ENCODE measurements around the gene OSBPL8. TPM values are rescaled to one million over a fixed set of nuclear protein-coding genes. Genes with fewer than 3 reads are reported as not detected.

The OSBPL8 gene
- total RNA-seq, 1 experiment from 2014 or later = 81.7 TPM

DNA sequence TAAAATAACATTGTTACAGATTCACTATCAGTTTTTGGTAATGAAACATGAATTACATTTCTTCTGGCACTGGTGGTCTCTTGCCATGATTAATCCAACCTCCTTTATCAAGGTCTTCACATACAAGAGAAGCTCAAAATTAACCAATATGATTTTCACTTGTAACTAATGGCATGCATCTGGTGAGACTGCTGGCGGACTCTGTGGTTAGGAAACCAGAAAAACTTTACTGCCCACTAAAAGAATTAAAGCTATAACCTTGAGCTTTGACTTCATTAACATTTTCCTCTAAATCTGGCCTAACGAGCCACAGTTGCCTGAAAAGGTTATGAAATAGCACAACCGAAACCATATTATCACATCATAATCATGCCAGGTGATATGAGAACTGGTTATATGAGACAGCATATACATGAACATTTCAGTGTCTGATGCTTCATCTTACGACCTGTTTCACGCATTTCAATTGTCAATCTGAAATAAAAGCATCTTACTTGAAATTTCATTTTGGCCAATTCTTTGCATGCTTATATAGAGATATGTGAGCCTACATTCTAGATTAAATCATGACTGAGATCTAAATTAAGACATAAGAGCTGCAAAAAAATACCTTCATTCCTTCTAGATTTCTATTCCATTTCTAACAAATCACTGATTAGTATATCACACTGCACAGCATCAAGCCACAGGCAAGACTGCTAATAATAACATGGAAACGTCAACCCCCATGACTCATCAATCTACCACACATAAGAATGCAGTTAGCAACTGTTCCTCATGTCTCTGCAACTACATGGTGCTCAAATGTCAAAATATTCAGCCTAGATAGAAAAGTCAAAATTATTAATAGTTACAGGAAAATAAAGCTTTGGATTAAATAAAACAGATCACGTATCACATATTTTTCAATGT, 89.3 kb downstream of the OSBPL8 start (continued):
- TF ChIP-seq, protein P1, sequence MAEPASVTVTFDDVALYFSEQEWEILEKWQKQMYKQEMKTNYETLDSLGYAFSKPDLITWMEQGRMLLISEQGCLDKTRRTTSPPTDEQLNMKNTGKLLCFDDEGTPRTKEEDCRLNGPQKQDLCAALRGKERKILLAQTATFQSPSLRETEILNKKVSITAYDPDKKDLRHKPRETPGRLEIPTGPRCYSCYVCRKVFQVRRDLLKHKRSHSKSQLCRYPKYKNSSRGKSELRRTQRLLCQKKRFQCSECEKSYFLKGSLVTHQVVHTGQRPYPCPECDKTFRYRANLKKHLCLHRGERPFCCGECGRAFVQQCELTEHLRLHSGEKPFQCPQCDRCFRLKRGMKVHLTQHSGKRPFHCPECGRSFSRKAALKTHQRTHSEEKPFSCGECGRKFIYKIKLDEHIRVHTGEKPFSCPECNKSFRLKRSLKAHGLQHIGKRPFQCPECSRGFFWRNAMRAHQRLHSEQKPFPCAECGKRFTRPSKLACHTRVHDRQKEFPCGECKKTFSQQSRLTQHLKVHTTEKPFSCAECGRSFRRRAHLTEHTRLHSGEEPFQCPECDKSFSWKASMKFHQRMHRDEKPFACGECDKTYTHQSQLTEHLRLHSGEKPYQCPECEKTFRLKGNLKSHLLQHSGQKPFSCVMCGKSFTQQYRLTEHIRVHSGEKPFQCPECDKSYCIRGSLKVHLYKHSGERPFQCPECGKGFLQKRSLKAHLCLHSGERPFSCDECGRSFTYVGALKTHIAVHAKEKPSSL (CRISPR knock-in tag; conservative IDR thresholded peaks at IDR 0.05) = no peak
- TF ChIP-seq, protein P2, sequence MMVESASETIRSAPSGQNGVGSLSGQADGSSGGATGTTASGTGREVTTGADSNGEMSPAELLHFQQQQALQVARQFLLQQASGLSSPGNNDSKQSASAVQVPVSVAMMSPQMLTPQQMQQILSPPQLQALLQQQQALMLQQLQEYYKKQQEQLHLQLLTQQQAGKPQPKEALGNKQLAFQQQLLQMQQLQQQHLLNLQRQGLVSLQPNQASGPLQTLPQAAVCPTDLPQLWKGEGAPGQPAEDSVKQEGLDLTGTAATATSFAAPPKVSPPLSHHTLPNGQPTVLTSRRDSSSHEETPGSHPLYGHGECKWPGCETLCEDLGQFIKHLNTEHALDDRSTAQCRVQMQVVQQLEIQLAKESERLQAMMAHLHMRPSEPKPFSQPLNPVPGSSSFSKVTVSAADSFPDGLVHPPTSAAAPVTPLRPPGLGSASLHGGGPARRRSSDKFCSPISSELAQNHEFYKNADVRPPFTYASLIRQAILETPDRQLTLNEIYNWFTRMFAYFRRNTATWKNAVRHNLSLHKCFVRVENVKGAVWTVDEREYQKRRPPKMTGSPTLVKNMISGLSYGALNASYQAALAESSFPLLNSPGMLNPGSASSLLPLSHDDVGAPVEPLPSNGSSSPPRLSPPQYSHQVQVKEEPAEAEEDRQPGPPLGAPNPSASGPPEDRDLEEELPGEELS (CRISPR knock-in tag; IDR thresholded peaks at IDR 0.05) = no peak
- no peak for TF ChIP-seq NFE2L1 (CRISPR knock-in tag; IDR thresholded peaks at IDR 0.05)
- TF ChIP-seq SOX15 (CRISPR knock-in tag; IDR thresholded peaks at IDR 0.05) = no peak
- TF ChIP-seq, protein P3, sequence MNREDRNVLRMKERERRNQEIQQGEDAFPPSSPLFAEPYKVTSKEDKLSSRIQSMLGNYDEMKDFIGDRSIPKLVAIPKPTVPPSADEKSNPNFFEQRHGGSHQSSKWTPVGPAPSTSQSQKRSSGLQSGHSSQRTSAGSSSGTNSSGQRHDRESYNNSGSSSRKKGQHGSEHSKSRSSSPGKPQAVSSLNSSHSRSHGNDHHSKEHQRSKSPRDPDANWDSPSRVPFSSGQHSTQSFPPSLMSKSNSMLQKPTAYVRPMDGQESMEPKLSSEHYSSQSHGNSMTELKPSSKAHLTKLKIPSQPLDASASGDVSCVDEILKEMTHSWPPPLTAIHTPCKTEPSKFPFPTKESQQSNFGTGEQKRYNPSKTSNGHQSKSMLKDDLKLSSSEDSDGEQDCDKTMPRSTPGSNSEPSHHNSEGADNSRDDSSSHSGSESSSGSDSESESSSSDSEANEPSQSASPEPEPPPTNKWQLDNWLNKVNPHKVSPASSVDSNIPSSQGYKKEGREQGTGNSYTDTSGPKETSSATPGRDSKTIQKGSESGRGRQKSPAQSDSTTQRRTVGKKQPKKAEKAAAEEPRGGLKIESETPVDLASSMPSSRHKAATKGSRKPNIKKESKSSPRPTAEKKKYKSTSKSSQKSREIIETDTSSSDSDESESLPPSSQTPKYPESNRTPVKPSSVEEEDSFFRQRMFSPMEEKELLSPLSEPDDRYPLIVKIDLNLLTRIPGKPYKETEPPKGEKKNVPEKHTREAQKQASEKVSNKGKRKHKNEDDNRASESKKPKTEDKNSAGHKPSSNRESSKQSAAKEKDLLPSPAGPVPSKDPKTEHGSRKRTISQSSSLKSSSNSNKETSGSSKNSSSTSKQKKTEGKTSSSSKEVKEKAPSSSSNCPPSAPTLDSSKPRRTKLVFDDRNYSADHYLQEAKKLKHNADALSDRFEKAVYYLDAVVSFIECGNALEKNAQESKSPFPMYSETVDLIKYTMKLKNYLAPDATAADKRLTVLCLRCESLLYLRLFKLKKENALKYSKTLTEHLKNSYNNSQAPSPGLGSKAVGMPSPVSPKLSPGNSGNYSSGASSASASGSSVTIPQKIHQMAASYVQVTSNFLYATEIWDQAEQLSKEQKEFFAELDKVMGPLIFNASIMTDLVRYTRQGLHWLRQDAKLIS (CRISPR knock-in tag; IDR thresholded peaks at IDR 0.05; ENCODE audit: borderline replicate concordance) = no peak
- TF ChIP-seq FOXJ3 (CRISPR knock-in tag; IDR thresholded peaks at IDR 0.05; ENCODE audit: borderline replicate concordance) = no peak
- no peak for TF ChIP-seq TP53 (CRISPR knock-in tag; IDR thresholded peaks at IDR 0.05)

DNA sequence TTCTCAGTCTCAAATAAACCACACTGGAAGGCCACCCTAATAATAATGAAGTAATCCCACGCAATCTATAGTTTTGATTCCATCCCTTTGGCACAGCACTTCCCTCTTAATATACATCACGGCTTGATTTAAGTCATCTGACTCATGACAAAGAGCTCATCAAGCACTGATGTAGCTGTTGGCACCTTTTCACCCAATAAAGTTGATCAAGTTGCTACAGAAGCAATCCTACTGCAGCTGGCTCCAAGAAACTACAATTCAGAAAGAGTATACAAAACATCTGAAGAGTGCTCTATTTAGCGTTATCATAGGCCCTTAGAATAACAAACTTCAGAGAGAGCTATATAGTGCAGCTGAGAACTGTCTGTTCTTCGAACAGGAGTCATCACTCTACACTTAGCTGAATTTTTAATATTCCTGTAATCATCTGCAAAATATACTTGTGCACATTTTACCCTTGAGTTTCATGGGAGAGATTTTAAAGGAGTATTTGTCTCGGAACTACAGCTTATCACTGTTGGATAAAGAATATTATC, 94.9 kb downstream of the OSBPL8 start:
- no peak for ATAC-seq
- TF ChIP-seq ATF1 (CRISPR knock-in tag; IDR thresholded peaks at IDR 0.05) (no peak), TEAD1 (CRISPR knock-in tag; IDR thresholded peaks at IDR 0.05) (no peak), IRF2 (CRISPR knock-in tag; IDR thresholded peaks at IDR 0.05; ENCODE audit: borderline replicate concordance, low read depth) (no peak), FOXP1 (CRISPR knock-in tag; IDR thresholded peaks at IDR 0.05; ENCODE audit: borderline replicate concordance) (no peak), ZNF416 (CRISPR knock-in tag; IDR thresholded peaks at IDR 0.05) (no peak), MYBL2 (CRISPR knock-in tag; IDR thresholded peaks at IDR 0.05) (no peak), RORB (CRISPR knock-in tag; IDR thresholded peaks at IDR 0.05) (no peak), CREM (CRISPR knock-in tag; IDR thresholded peaks at IDR 0.05) (no peak)
- TF ChIP-seq, protein P4, sequence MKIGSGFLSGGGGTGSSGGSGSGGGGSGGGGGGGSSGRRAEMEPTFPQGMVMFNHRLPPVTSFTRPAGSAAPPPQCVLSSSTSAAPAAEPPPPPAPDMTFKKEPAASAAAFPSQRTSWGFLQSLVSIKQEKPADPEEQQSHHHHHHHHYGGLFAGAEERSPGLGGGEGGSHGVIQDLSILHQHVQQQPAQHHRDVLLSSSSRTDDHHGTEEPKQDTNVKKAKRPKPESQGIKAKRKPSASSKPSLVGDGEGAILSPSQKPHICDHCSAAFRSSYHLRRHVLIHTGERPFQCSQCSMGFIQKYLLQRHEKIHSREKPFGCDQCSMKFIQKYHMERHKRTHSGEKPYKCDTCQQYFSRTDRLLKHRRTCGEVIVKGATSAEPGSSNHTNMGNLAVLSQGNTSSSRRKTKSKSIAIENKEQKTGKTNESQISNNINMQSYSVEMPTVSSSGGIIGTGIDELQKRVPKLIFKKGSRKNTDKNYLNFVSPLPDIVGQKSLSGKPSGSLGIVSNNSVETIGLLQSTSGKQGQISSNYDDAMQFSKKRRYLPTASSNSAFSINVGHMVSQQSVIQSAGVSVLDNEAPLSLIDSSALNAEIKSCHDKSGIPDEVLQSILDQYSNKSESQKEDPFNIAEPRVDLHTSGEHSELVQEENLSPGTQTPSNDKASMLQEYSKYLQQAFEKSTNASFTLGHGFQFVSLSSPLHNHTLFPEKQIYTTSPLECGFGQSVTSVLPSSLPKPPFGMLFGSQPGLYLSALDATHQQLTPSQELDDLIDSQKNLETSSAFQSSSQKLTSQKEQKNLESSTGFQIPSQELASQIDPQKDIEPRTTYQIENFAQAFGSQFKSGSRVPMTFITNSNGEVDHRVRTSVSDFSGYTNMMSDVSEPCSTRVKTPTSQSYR (CRISPR knock-in tag; IDR thresholded peaks at IDR 0.05) = no peak
- TF ChIP-seq, protein P5, sequence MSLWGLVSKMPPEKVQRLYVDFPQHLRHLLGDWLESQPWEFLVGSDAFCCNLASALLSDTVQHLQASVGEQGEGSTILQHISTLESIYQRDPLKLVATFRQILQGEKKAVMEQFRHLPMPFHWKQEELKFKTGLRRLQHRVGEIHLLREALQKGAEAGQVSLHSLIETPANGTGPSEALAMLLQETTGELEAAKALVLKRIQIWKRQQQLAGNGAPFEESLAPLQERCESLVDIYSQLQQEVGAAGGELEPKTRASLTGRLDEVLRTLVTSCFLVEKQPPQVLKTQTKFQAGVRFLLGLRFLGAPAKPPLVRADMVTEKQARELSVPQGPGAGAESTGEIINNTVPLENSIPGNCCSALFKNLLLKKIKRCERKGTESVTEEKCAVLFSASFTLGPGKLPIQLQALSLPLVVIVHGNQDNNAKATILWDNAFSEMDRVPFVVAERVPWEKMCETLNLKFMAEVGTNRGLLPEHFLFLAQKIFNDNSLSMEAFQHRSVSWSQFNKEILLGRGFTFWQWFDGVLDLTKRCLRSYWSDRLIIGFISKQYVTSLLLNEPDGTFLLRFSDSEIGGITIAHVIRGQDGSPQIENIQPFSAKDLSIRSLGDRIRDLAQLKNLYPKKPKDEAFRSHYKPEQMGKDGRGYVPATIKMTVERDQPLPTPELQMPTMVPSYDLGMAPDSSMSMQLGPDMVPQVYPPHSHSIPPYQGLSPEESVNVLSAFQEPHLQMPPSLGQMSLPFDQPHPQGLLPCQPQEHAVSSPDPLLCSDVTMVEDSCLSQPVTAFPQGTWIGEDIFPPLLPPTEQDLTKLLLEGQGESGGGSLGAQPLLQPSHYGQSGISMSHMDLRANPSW (CRISPR knock-in tag; conservative IDR thresholded peaks at IDR 0.05; ENCODE audit: low read depth) = no peak
- TF ChIP-seq, protein P6, sequence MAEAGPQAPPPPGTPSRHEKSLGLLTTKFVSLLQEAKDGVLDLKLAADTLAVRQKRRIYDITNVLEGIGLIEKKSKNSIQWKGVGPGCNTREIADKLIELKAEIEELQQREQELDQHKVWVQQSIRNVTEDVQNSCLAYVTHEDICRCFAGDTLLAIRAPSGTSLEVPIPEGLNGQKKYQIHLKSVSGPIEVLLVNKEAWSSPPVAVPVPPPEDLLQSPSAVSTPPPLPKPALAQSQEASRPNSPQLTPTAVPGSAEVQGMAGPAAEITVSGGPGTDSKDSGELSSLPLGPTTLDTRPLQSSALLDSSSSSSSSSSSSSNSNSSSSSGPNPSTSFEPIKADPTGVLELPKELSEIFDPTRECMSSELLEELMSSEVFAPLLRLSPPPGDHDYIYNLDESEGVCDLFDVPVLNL (CRISPR knock-in tag; IDR thresholded peaks at IDR 0.05; ENCODE audit: borderline replicate concordance, low read depth) = no peak
- TF ChIP-seq, protein P7, sequence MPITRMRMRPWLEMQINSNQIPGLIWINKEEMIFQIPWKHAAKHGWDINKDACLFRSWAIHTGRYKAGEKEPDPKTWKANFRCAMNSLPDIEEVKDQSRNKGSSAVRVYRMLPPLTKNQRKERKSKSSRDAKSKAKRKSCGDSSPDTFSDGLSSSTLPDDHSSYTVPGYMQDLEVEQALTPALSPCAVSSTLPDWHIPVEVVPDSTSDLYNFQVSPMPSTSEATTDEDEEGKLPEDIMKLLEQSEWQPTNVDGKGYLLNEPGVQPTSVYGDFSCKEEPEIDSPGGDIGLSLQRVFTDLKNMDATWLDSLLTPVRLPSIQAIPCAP (CRISPR knock-in tag; IDR thresholded peaks at IDR 0.05) = no peak

More for the DNA sequence above, 94.9 kb downstream of the OSBPL8 start:
- DNase-seq (ENCODE audit: low spot score) = no peak
- Mint-ChIP-seq H3K36me3 (no peaks in the 10 kb centered on the region), H3K27ac (no peak overlapping the region), H3K4me1 (peaks cover 20% of the 10 kb centered on the region), H3K4me3 (no peak overlapping the region), H3K9me3 (no peaks in the 10 kb centered on the region), H3K27me3 (ENCODE audit: low read depth) (no peaks in the 10 kb centered on the region)
- ChIA-PET CTCF (interaction anchor here (1.3 kb wide), 1 partner anchor 9 kb away, joined by 4 read pairs; no protein-coding TSS in a partner anchor), POLR2A (no interaction called here)

Measured in WTC11 (cell line).